HUDEP-2 (cell line): ENCODE data around the gene MPRIP.

Experiments
- DNase-seq, 76 experiments: peaks; one replicate each; lab custom pipeline; 2025; ENCODE audit not compliant: unreplicated experiment in 76 of 76; lab: John Stamatoyannopoulos, UW

The MPRIP gene

GRCh38 chr17:17224137-17224536, 181.9 kb downstream of the MPRIP start:
- no peak for DNase-seq

GRCh38 chr17:17225901-17226300, 183.6 kb downstream of the MPRIP start:
- no peak for DNase-seq

GRCh38 chr17:17226451-17227265, 184.4 kb downstream of the MPRIP start:
- no peak for DNase-seq

GRCh38 chr17:17227608-17228520, 185.6 kb downstream of the MPRIP start:
- peak in 65 of 76 experiments; percentile 13 to 81 (median 48) for DNase-seq

- DNase-seq = peak in 50 of 76 experiments; percentile 4 to 78 (median 35)
Measured at GRCh38 chr17:17228521-17229279, 186.4 kb downstream of the MPRIP start.

- DNase-seq = no peak
Measured at GRCh38 chr17:17229416-17230384, 187.4 kb downstream of the MPRIP start.

GRCh38 chr17:17231621-17232302, 189.5 kb downstream of the MPRIP start:
- DNase-seq = no peak

- no peak for DNase-seq
Measured at GRCh38 chr17:17232303-17232621, 190.0 kb downstream of the MPRIP start.

GRCh38 chr17:17235212-17236174, 193.2 kb downstream of the MPRIP start:
- DNase-seq = peak in 24 of 76 experiments; percentile 3 to 45 (median 22)

- peak in 53 of 76 experiments; percentile 2 to 67 (median 37) for DNase-seq
Measured at GRCh38 chr17:17236295-17237025, 194.2 kb downstream of the MPRIP start.

GRCh38 chr17:17237026-17237799, 195.0 kb downstream of the MPRIP start, which contains the start of gene FLCN:
Gene FLCN (minus strand): TSS chr17:17237168. CDS start chr17:17228137, 9,031 bp downstream.
- peak in 75 of 76 experiments; percentile 19 to 89 (median 79) for DNase-seq

GRCh38 chr17:17239832-17240231, 197.6 kb downstream of the MPRIP start:
- peak in 19 of 76 experiments; percentile 8 to 68 (median 30) for DNase-seq

GRCh38 chr17:17241656-17242055, 199.4 kb downstream of the MPRIP start:
- no peak for DNase-seq

GRCh38 chr17:17242246-17242645, 200.0 kb downstream of the MPRIP start:
- no peak for DNase-seq
